Gastroesophageal sphincter (tissue), 4 donors: ENCODE results near the gene ZSCAN12. TPM values are rescaled to one million over a fixed set of nuclear protein-coding genes. Genes with fewer than 3 reads are reported as not detected.
"Not testable (repeated sequence)": the region's sequence is repeated elsewhere in the genome, so short reads cannot be mapped to it uniquely, and the experiment has no call there.

Experiments used
- ATAC-seq: fragments of 150-250 bp; one replicate; pipeline ENCODE4 v1.9.1; 2016; ENCODE audit warnings: mild to moderate bottlenecking, moderate library complexity
- H3K27ac ChIP-seq, 4 donors: fragments of 200-600 bp; sonication (generic) in 3 of 4; 1 replicate in 3 of 4; 2 replicates in 1 of 4; pipeline ENCODE4 v1.5.1; 2016 to 2019
- H3K27me3 ChIP-seq: fragments of 200-600 bp; sonication (generic); one replicate; pipeline ENCODE4 v1.5.1; 2019
- H3K36me3 ChIP-seq, 2 donors: fragments of 200-600 bp; sonication (generic); one replicate each; pipeline ENCODE4 v1.5.1; 2019; ENCODE audit warnings: control low read depth in 1 of 2
- H3K4me1 ChIP-seq, 3 donors: fragments of 200-600 bp; sonication (generic); 1 replicate in 2 of 3; 2 replicates in 1 of 3; pipeline ENCODE4 v1.5.1; 2016 to 2019; ENCODE audit warnings: control low read depth in 2 of 3
- H3K4me3 ChIP-seq, 2 donors: fragments of 200-600 bp; sonication (generic); one replicate each; pipeline ENCODE4 v1.5.1; 2019; ENCODE audit warnings: mild to moderate bottlenecking in 1 of 2, moderate library complexity in 1 of 2
- H3K9me3 ChIP-seq, 3 donors: fragments of 200-600 bp; sonication (generic); one replicate each; pipeline ENCODE4 v1.5.1; 2017 to 2019; ENCODE audit warnings: control low read depth in 2 of 3
- EP300 ChIP-seq: sonication (generic); formaldehyde crosslinking; IDR thresholded peaks from one replicate; pipeline ENCODE4 v1.6.1; 2017; ENCODE audit warnings: antibody characterized with exemption, mild to moderate bottlenecking
- POLR2A ChIP-seq, 2 donors: fragments of 450-650 bp; IDR thresholded peaks; one replicate each; pipeline ENCODE4 v1.6.1; 2017; ENCODE audit warnings: antibody characterized with exemption in 2 of 2, mild to moderate bottlenecking in 2 of 2, moderate library complexity in 1 of 2
- POLR2AphosphoS5 ChIP-seq: sonication (generic); formaldehyde crosslinking; IDR thresholded peaks from one replicate; pipeline ENCODE4 v1.6.1; 2017; ENCODE audit warnings: antibody characterized with exemption
- WGBS, 2 donors: methylation state at CpG; one replicate each; pipeline ENCODE4 v1.1.5; 2018; ENCODE audit warnings: low coverage in 1 of 2; 5-methylcytosine and 5-hydroxymethylcytosine counted together
- total RNA-seq, 4 donors: library from RNA; depleted of rRNA; stranded (reverse); fragments of >200 nt; gene quantifications; one replicate each; pipeline ENCODE4 v1.1.0, GENCODE V29; 2016
- TF ChIP-seq, protein P1 (sequence below), 4 experiments: fragments of 200-600 bp in 2 of 4; fragments of 450-650 bp in 2 of 4; sonication (generic) in 1 of 4; IDR thresholded peaks; one replicate each; pipeline ENCODE4 v1.5.1; 2017 to 2019; ENCODE audit warnings: antibody characterized with exemption in 4 of 4, mild to moderate bottlenecking in 2 of 4, moderate library complexity in 2 of 4

The ZSCAN12 gene
- total RNA-seq, 4 donors from 2014 or later = 5.6 to 8.6 (median 6.0) TPM

DNA sequence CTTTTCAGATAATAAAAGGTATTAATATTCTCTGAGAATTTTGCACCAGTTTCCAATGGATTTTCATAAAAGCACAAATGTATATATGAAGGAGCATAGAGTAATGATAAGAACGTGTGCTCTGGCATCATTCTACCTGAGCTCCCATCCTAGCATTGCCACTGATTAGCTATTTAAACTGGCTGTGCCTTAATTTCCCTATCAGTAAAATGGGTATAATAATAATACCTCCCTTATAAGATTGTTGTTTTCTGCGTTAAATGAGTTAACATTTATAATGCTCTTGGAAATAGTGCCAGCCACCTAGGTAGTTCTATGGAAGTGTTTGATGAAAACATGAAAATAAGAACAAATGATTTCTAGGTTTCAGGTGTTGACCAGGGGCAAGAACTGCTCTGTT is 38.6 kb downstream of the ZSCAN12 start:
- H3K27me3 ChIP-seq = no peaks in the 10 kb centered on the region
- TF ChIP-seq, protein P1, sequence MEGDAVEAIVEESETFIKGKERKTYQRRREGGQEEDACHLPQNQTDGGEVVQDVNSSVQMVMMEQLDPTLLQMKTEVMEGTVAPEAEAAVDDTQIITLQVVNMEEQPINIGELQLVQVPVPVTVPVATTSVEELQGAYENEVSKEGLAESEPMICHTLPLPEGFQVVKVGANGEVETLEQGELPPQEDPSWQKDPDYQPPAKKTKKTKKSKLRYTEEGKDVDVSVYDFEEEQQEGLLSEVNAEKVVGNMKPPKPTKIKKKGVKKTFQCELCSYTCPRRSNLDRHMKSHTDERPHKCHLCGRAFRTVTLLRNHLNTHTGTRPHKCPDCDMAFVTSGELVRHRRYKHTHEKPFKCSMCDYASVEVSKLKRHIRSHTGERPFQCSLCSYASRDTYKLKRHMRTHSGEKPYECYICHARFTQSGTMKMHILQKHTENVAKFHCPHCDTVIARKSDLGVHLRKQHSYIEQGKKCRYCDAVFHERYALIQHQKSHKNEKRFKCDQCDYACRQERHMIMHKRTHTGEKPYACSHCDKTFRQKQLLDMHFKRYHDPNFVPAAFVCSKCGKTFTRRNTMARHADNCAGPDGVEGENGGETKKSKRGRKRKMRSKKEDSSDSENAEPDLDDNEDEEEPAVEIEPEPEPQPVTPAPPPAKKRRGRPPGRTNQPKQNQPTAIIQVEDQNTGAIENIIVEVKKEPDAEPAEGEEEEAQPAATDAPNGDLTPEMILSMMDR (IDR thresholded peaks at IDR 0.05) = no peak
- TF ChIP-seq POLR2A (IDR thresholded peaks at IDR 0.05) (no peak), POLR2AphosphoS5 (no peak), EP300 (no peak)
- ATAC-seq = no peak
- peaks cover 0 to 69% of the 10 kb centered on the region in 2 donors for H3K36me3 ChIP-seq
- no peak overlapping the region for H3K27ac ChIP-seq
- 82 to 83% methylated on average over 2 of the region's 2 CpGs for WGBS, 2 donors
- H3K4me1 ChIP-seq = peaks cover 0 to 13% (median 6%) of the 10 kb centered on the region in 3 donors
- no peak overlapping the region for H3K4me3 ChIP-seq
- no peaks in the 10 kb centered on the region for H3K9me3 ChIP-seq

DNA sequence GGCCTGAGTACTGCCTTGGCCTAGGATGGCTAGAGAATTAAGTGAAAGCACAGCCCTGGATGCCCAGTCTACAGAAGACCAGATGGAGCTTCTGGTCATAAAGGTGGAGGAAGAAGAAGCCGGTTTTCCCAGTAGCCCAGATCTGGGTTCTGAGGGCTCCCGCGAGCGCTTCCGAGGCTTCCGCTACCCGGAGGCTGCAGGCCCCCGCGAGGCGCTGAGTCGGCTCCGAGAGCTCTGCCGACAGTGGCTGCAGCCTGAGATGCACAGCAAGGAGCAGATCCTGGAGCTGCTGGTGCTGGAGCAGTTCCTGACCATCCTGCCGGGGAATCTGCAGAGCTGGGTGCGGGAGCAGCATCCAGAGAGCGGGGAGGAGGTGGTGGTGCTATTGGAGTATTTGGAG is 40.0 kb downstream of the ZSCAN12 start:
- not testable (repeated sequence) for ATAC-seq, H3K9me3 ChIP-seq, H3K4me3 ChIP-seq, H3K27ac ChIP-seq, H3K27me3 ChIP-seq
- Histone ChIP-seq H3K4me1 (peaks cover 0 to 26% (median 6%) of the 10 kb centered on the region in 3 donors), H3K36me3 (peaks cover 0 to 55% of the 10 kb centered on the region in 2 donors)
- 70% methylated on average over 2 of the region's 16 CpGs; no CpG with 5 or more reads in 1 of the 2 donors for WGBS, 2 donors

DNA sequence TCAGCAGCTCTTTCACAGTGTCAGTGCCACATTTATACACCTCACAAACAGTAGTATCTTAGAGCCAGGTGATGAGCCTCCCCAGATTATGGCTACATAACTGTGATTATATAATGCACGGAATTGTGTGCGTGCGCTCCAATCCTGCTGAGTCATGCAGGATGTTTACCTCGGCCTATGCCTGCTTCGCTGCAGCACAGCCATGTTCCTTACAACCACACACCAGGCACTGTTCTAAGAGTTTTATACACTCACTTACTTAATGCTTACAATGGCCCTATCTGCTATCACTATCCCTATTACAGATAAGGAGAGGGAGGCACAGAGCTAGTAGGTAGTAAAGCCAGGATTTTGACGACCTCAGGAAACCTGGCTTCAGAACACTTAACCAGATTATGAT is 42.5 kb downstream of the ZSCAN12 start:
- Histone ChIP-seq H3K9me3 (no peaks in the 10 kb centered on the region), H3K4me3 (no peak overlapping the region), H3K4me1 (peaks cover 0 to 47% (median 6%) of the 10 kb centered on the region in 3 donors), H3K27ac (peak overlapping the region in 3 of 4 donors; percentile 86 to 92 (median 88)), H3K27me3 (no peaks in the 10 kb centered on the region), H3K36me3 (peaks cover 0 to 31% of the 10 kb centered on the region in 2 donors)
- TF ChIP-seq POLR2AphosphoS5 = no peak
- TF ChIP-seq POLR2A (IDR thresholded peaks at IDR 0.05) = no peak
- TF ChIP-seq EP300 = no peak
- TF ChIP-seq, protein P1 (IDR thresholded peaks at IDR 0.05) = no peak
- no peak for ATAC-seq
- WGBS, 2 donors = 61 to 63% methylated on average over 4 to 5 of the region's 6 CpGs

DNA sequence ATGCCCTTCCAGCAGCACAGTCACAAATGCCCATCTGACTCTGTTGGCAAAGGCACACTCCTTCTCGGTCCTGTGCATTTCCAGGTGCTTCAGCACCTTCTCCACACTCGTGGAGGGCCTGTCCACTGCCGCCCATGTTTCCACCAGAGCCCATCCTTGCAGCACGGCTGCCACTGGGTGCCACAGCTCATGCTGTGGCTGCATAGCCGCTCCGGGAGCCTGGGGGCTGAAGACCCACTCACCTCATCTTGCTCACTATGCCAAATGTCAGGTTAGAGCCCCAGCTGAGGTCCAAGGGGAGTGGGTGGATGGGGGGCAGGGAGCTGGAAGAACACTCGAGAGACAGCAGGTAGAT is 42.9 kb downstream of the ZSCAN12 start:
- H3K27ac ChIP-seq = peak overlapping the region in 3 of 4 donors; percentile 86 to 92 (median 88)
- TF ChIP-seq POLR2AphosphoS5 = no peak
- no peak for TF ChIP-seq POLR2A (IDR thresholded peaks at IDR 0.05)
- TF ChIP-seq, protein P1 (IDR thresholded peaks at IDR 0.05) = no peak
- no peak for TF ChIP-seq EP300
- H3K36me3 ChIP-seq = peaks cover 0 to 28% of the 10 kb centered on the region in 2 donors
- WGBS, 2 donors = 40 to 86% methylated on average over 1 of the region's 7 CpGs
- H3K4me1 ChIP-seq = peaks cover 0 to 50% (median 6%) of the 10 kb centered on the region in 3 donors
- H3K4me3 ChIP-seq = peak overlapping the region in 1 of 2 donors; percentile 57
- no peak for ATAC-seq
- H3K9me3 ChIP-seq = no peaks in the 10 kb centered on the region
- no peaks in the 10 kb centered on the region for H3K27me3 ChIP-seq

DNA sequence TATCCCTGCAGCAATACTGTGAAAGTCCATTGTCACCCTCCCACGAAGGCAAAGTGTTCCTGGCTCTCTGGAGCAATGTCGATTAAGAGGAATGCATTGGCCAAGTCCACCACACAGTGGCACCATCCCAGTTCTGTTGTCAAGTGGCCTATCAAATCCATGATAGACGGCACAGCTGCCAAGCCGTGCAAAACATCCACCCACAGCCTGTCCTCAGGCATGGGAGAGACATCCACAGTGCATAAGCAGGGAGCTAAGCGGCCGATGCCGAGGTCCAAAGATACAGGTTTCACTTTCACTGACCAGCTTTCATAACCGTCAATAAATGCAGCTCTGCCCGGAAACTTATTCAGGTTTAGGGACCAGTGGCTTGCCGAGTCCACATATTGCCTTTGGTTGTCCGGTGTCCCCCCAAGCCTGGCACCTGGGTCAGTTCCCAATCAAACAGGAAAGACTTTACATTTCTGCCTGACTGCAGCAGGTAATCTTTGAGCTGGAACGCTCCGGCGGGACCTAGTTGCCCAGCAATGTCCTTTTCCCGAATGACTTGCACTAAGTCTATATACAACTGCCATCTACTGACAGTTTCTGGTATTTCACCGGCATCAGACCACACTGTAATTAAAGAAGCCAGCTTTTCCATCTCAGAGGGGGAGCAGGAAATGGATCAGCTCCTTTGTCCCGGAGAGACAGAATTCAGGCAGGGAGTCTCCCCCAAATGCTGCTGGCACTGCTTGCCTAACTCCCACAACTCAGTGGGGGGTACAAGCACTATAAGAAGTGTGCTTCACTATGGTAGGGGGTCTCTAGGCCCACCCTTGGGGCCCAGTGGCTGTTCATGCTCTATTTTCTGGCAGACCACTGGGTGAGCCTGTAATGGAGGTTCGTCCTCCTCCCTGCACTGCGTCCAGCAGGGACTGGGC is 43.5 kb downstream of the ZSCAN12 start:
- TF ChIP-seq EP300 = no peak
- TF ChIP-seq, protein P1 (IDR thresholded peaks at IDR 0.05) = peak; percentile 71 to 96 (median 91)
- peak; percentile 55 for TF ChIP-seq POLR2AphosphoS5
- TF ChIP-seq POLR2A (IDR thresholded peaks at IDR 0.05) = no peak
- Histone ChIP-seq H3K27me3 (no peaks in the 10 kb centered on the region), H3K27ac (peak overlapping the region; percentile 78 to 92 (median 87)), H3K4me3 (peak overlapping the region; percentile 57 to 89), H3K36me3 (peaks cover 0 to 21% of the 10 kb centered on the region in 2 donors), H3K4me1 (peaks cover 0 to 57% (median 6%) of the 10 kb centered on the region in 3 donors), H3K9me3 (no peaks in the 10 kb centered on the region)
- ATAC-seq = peak; percentile 87
- 0% methylated on average over 6 to 10 of the region's 19 CpGs for WGBS, 2 donors
